ENCODE results near the gene JUNB. TPM values are rescaled to one million over a fixed set of nuclear protein-coding genes. Genes with fewer than 3 reads are reported as not detected.
"Not testable (repeated sequence)": the region's sequence is repeated elsewhere in the genome, so short reads cannot be mapped to it uniquely, and the experiment has no call there.

Gene JUNB
- total RNA-seq, 1 donor from 2014 or later = 5.7 TPM

GRCh38 chr19:12815088-12815487, 23.8 kb downstream of the JUNB start:
- no peak for DNase-seq (ENCODE audit: low spot score, unreplicated experiment)
- no peaks in the 10 kb centered on the region for H3K27me3 Mint-ChIP-seq
- peaks cover 5% of the 10 kb centered on the region for H3K36me3 Mint-ChIP-seq (ENCODE audit: insufficient read depth)
- no peaks in the 10 kb centered on the region for H3K9me3 Mint-ChIP-seq (ENCODE audit: low read depth)
- H3K4me3 Mint-ChIP-seq (ENCODE audit: low read depth) = no peak overlapping the region
- no peaks in the 10 kb centered on the region for H3K4me1 Mint-ChIP-seq (ENCODE audit: low read depth)
- no peak overlapping the region for H3K27ac Mint-ChIP-seq
- TF ChIP-seq, protein P1, sequence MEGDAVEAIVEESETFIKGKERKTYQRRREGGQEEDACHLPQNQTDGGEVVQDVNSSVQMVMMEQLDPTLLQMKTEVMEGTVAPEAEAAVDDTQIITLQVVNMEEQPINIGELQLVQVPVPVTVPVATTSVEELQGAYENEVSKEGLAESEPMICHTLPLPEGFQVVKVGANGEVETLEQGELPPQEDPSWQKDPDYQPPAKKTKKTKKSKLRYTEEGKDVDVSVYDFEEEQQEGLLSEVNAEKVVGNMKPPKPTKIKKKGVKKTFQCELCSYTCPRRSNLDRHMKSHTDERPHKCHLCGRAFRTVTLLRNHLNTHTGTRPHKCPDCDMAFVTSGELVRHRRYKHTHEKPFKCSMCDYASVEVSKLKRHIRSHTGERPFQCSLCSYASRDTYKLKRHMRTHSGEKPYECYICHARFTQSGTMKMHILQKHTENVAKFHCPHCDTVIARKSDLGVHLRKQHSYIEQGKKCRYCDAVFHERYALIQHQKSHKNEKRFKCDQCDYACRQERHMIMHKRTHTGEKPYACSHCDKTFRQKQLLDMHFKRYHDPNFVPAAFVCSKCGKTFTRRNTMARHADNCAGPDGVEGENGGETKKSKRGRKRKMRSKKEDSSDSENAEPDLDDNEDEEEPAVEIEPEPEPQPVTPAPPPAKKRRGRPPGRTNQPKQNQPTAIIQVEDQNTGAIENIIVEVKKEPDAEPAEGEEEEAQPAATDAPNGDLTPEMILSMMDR (IDR thresholded peaks at IDR 0.05; ENCODE audit: unreplicated experiment) = no peak

DNA sequence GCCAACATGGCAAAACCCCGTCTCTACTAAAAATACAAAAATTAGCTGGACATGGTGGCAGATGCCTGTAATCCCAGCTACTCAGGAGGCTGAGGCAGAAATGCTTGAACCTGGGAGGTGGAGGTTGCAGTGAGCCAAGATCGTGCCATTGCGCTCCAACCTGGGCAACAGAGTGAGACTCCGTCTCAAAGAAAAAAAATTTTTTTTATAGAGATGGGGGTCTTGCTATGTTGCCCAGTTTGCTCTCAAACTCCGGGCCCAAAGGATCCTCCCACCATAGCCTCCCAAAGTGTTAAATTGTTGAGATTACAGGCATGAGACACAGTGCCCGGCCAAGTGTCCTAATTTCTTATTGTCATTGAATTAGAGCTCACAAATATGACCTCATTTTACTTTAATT, 25.9 kb downstream of the JUNB start:
- not testable (repeated sequence) for H3K4me1 Mint-ChIP-seq (ENCODE audit: low read depth); H3K4me3 Mint-ChIP-seq (ENCODE audit: low read depth); H3K27ac Mint-ChIP-seq; H3K27me3 Mint-ChIP-seq; DNase-seq (ENCODE audit: low spot score, unreplicated experiment); H3K9me3 Mint-ChIP-seq (ENCODE audit: low read depth); H3K36me3 Mint-ChIP-seq (ENCODE audit: insufficient read depth)

- not testable (repeated sequence) for DNase-seq (ENCODE audit: low spot score, unreplicated experiment); H3K9me3 Mint-ChIP-seq (ENCODE audit: low read depth); H3K27ac Mint-ChIP-seq; H3K36me3 Mint-ChIP-seq (ENCODE audit: insufficient read depth); H3K4me3 Mint-ChIP-seq (ENCODE audit: low read depth); H3K4me1 Mint-ChIP-seq (ENCODE audit: low read depth); H3K27me3 Mint-ChIP-seq
These were observed 26.5 kb downstream of the JUNB start for GRCh38 chr19:12817810-12818209.

DNA sequence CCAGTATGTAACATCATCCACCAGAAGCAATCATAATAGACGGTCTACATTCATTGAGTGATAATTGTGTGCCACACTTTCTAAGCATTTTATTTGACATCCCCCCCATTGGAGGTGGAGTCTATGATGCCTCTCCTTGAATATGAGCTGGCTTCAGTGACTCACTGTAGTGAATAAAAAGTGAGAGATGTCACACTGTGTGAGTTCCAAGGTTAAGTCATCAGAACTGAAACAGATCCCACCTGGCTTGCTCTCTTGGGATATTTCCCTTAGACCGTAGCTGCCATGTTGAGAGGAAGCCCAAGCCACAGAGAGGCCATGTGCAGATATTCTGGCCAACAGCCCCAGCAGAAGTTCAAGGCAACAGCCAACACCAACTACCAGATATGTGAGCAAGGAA, 30.5 kb downstream of the JUNB start:
- no peaks in the 10 kb centered on the region for H3K9me3 Mint-ChIP-seq (ENCODE audit: low read depth)
- TF ChIP-seq, protein P1 (IDR thresholded peaks at IDR 0.05; ENCODE audit: unreplicated experiment) = no peak
- no peaks in the 10 kb centered on the region for H3K36me3 Mint-ChIP-seq (ENCODE audit: insufficient read depth)
- peaks cover 21% of the 10 kb centered on the region for H3K27me3 Mint-ChIP-seq
- no peaks in the 10 kb centered on the region for H3K4me1 Mint-ChIP-seq (ENCODE audit: low read depth)
- no peak for DNase-seq (ENCODE audit: low spot score, unreplicated experiment)
- no peak overlapping the region for H3K4me3 Mint-ChIP-seq (ENCODE audit: low read depth)
- H3K27ac Mint-ChIP-seq = no peak overlapping the region

DNA sequence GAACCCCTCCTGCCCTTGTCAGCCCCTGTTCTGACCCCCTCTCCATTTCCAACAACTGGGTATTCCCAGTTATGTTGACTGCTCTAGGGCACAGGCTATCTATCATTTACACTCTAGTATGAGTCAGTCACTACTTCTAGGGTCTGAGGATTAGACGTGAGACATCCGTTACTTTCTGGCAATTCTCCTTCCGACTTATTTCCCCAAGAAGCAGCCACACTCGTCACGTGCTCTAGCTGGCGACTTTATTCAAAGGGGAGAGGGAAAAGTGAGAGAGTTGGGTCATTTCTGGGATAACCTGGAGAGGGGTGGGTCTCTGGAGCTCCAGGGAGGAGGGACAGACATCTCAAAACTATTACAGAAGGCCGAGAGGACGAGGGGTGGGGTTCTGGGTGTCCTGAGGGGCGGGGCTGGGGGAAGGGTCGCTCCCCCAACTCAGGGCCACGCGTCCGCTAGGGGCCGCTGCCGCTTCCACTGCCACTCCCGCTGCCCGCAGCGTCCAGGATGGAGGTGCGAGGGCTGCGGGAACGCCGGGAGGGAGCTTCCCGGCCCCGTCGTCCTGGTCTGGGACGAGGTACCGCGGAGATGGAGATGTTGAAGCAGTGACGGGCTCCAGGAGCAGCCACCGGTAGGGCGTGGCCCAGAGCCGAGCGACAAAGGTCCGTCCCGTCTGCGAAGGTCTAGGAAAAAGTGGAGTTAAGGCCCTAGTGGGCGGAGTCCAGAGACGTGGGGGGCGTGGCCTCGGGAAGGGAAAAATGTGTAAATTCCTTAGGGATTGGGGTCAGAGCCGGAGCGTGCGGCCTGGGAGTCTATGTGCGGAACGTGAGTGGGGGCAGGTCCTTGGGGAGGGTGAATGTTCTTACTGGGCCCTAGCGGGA, 34.2 kb downstream of the JUNB start:
- Mint-ChIP-seq H3K27me3 (peaks cover 46% of the 10 kb centered on the region), H3K36me3 (ENCODE audit: insufficient read depth) (no peaks in the 10 kb centered on the region), H3K4me3 (ENCODE audit: low read depth) (no peak overlapping the region), H3K4me1 (ENCODE audit: low read depth) (no peaks in the 10 kb centered on the region), H3K27ac (peak overlapping the region; percentile 81), H3K9me3 (ENCODE audit: low read depth) (no peaks in the 10 kb centered on the region)
- TF ChIP-seq, protein P1 (IDR thresholded peaks at IDR 0.05; ENCODE audit: unreplicated experiment) = peak; percentile 70
- peak; percentile 56 for DNase-seq (ENCODE audit: low spot score, unreplicated experiment)

DNA sequence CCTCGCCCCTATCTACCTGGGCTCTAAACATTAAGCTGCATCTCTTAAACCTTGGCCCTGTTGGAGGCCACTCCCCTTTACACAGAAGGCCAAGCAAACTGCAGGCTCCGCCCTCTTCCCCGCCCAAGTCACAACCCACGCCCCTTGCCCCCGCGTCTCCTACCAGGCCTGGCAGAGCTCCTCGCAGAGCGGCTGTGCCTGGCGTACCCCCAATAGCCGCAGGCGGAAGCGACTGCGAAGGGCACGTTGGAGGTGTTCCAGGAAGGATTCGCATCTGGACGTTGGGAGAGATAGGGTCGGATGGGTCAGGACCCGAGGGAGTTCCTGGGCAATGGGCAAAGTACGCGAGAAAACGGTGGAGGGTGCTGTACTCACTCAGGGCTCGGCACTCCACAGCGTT, 37.2 kb downstream of the JUNB start:
- H3K4me3 Mint-ChIP-seq (ENCODE audit: low read depth) = no peak overlapping the region
- H3K9me3 Mint-ChIP-seq (ENCODE audit: low read depth) = no peaks in the 10 kb centered on the region
- H3K36me3 Mint-ChIP-seq (ENCODE audit: insufficient read depth) = no peaks in the 10 kb centered on the region
- no peak for DNase-seq (ENCODE audit: low spot score, unreplicated experiment)
- H3K4me1 Mint-ChIP-seq (ENCODE audit: low read depth) = peaks cover 1% of the 10 kb centered on the region
- TF ChIP-seq, protein P1 (IDR thresholded peaks at IDR 0.05; ENCODE audit: unreplicated experiment) = no peak
- no peak overlapping the region for H3K27ac Mint-ChIP-seq
- peaks cover 72% of the 10 kb centered on the region for H3K27me3 Mint-ChIP-seq
